Measurements from ENCODE around the gene DLG2.

DNA sequence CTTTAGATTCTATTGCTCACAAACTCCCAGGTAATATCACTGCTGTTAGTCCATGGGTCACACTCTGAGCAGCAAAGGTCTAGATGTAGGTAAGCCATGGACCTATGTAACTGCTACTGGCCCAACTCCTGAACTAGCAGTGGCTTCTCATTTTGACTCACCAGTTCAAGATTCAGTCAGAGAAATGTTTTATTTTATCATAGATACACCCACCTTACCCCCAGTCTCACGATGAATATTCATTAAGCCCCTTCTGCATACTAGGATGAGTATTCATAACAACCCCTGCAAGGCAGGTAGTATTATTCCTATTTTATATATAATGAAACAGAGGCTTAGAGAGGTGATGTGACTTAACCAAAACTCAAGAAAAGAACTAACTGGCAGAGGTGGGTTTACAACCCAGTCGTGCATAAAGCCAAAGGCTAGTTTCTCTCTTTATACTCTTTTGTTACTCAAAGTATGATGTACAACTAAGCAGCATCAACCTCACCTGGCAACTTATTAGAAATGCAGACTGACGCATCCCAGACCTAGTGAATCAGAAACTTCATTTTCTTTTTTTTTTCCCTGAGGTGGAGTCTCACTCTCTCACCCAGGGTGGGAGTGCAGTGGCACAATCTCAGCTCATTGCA, 1383.4 kb downstream of the DLG2 start:
- TF ChIP-seq POLR2A (IDR thresholded peaks at IDR 0.05) = no peak
- TF ChIP-seq CTCF (IDR thresholded peaks at IDR 0.05) = no peak
- no peak for TF ChIP-seq EP300 (IDR thresholded peaks at IDR 0.05)

Measured in ovary (tissue), 3 donors.